AG04450 (cell line): ENCODE results near the gene SLC25A13. TPM values are rescaled to one million over a fixed set of nuclear protein-coding genes. Genes with fewer than 3 reads are reported as not detected.
A peak's percentile ranks its signal among the peaks of the same experiment; 100 is the strongest.

Experiments
- CTCF ChIA-PET: fragments of 300-600, 350-600 bp; formaldehyde crosslinking; extraction: SDS; loops from one replicate; lab custom pipeline; 2022; ENCODE audit warnings: antibody characterized with exemption, inconsistent platforms; lab: Charles Lee
- POLR2A ChIA-PET: fragments of 350-600 bp; formaldehyde crosslinking; extraction: SDS; loops from one replicate; lab custom pipeline; 2021; ENCODE audit warnings: antibody characterized with exemption, inconsistent platforms; lab: Yijun Ruan, JAX
- DNase-seq: peaks from one replicate; pipeline ENCODE4 v3.0.0-alpha.2; 2011; ENCODE audit warnings: low read depth, low spot score
- H3K27ac ChIP-seq: one replicate; pipeline ENCODE4 v1.5.1; 2012; ENCODE audit warnings: low read depth, low read length, control low read depth
- H3K27me3 ChIP-seq: one replicate; pipeline ENCODE4 v1.6.0; 2012; ENCODE audit warnings: low read length; ENCODE audit not compliant: control insufficient read depth, insufficient read depth
- H3K4me3 ChIP-seq: 2 replicates; pipeline ENCODE4 v1.5.1; 2011; ENCODE audit warnings: mild to moderate bottlenecking, low read depth, low read length, control low read depth
- H3K9me3 ChIP-seq: 2 replicates; pipeline ENCODE4 v1.5.1; 2012; ENCODE audit warnings: low read length; ENCODE audit not compliant: control insufficient read depth, insufficient read depth
- polyA plus RNA-seq: library from polyadenylated mRNA; depleted of rRNA; stranded (reverse); fragments of >200 nt; gene quantifications from 2 replicates; pipeline ENCODE4 v1.2.3, GENCODE V29; 2011
- TF ChIP-seq, protein P1 (sequence below): IDR thresholded peaks from 2 replicates; pipeline ENCODE4 v1.5.1; 2011; ENCODE audit warnings: low read depth, low read length, control low read depth, inconsistent platforms

Gene SLC25A13
- polyA plus RNA-seq, 1 experiment: 17.3 TPM

DNA sequence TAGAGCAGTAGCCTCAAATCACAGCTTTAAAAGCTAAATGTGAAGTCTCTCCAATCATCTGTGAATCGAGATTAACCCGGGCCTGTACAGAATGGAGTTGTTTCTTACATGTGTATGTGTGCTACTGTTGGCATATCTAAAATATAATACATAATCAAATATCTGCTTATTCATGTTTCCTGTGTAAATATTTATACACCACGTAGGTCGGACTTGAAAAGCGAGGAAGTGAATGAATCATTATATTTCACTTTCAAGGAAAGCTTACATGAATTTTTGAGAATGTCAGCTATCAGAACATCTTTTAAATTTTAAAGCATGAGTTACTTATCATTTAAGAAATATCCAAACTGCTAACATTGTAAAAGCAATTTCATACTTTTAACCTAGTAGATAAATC is 233.3 kb downstream of the SLC25A13 start:
- TF ChIP-seq, protein P1, sequence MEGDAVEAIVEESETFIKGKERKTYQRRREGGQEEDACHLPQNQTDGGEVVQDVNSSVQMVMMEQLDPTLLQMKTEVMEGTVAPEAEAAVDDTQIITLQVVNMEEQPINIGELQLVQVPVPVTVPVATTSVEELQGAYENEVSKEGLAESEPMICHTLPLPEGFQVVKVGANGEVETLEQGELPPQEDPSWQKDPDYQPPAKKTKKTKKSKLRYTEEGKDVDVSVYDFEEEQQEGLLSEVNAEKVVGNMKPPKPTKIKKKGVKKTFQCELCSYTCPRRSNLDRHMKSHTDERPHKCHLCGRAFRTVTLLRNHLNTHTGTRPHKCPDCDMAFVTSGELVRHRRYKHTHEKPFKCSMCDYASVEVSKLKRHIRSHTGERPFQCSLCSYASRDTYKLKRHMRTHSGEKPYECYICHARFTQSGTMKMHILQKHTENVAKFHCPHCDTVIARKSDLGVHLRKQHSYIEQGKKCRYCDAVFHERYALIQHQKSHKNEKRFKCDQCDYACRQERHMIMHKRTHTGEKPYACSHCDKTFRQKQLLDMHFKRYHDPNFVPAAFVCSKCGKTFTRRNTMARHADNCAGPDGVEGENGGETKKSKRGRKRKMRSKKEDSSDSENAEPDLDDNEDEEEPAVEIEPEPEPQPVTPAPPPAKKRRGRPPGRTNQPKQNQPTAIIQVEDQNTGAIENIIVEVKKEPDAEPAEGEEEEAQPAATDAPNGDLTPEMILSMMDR: no peak
- POLR2A ChIA-PET: no interaction called here
- Histone ChIP-seq H3K9me3 (no peaks in the 10 kb centered on the region), H3K4me3 (no peak overlapping the region), H3K27ac (no peak overlapping the region), H3K27me3 (no peaks in the 10 kb centered on the region)
- DNase-seq: no peak
- CTCF ChIA-PET: interaction anchor here (0.6 to 1.5 kb wide), 3 partner anchors 13 to 939 kb away, joined by 3 to 7 read pairs (median 3); no protein-coding TSS in a partner anchor

- no peak overlapping the region for H3K4me3 ChIP-seq
- TF ChIP-seq, protein P1: no peak
- DNase-seq: no peak
- H3K27ac ChIP-seq: no peak overlapping the region
- no peaks in the 10 kb centered on the region for H3K27me3 ChIP-seq
- ChIA-PET CTCF (interaction anchor here (0.6 to 3.7 kb wide), 3 partner anchors 9 to 1887 kb away, joined by 5 to 16 read pairs (median 12); no protein-coding TSS in a partner anchor), POLR2A (no interaction called here)
- no peaks in the 10 kb centered on the region for H3K9me3 ChIP-seq
These were observed 235.9 kb downstream of the SLC25A13 start for GRCh38 chr7:96085953-96086352.

DNA sequence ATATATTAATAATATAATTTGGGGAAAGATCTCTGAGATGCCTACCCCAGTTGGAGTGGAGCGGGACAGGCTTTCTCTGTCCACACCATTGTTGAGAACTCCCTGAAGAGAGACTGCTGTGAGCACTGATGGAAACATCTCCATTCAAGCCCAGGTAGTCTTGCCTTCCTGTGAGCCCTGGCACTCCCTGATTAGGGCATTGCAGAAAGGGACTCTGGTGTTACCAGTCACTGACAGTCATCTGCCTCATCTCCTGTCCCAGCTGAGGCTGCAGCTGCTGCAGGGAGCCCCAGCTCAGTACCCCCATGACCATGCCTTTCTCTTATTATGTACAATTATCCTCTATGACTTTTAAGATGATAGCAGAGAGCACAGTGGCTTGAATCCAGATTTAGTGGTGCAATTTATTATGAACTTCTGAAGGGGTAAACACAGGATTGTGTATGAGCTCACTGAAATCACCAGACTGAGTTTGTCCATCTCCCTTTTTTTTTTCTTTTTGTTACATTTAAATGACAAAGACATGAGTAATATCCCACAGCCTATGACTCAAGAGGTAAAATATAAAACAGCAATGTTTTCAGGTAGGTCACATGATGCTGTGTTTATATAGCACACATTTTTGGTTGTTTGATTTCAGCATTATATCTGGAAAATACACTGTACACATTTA is 236.9 kb downstream of the SLC25A13 start:
- POLR2A ChIA-PET: no interaction called here
- H3K4me3 ChIP-seq: no peak overlapping the region
- no peaks in the 10 kb centered on the region for H3K27me3 ChIP-seq
- CTCF ChIA-PET: interaction anchor here (0.6 to 3.7 kb wide), 4 partner anchors 8 to 1888 kb away, joined by 3 to 16 read pairs (median 8); no protein-coding TSS in a partner anchor
- H3K9me3 ChIP-seq: no peaks in the 10 kb centered on the region
- TF ChIP-seq, protein P1: no peak
- peak; percentile 18 for DNase-seq
- no peak overlapping the region for H3K27ac ChIP-seq

DNA sequence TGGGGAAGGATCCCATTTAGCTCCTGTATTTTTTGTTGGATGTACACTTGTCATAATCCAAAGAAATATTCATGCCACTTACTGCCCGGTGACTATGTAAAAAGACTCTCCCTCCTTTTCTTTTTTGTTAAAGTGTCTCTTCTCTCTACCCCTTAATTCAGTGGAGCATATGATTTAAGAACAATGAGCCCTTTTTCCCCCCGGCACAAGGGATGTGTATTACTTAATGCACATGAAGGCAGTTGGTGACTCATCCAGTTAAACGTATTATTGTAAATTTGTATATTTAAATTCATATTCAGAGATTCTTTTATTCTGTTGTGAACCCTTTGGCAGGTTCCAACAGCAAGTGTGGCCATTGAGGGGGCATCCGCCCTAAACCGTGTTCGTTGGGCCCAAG is 241.9 kb downstream of the SLC25A13 start:
- POLR2A ChIA-PET: no interaction called here
- no peaks in the 10 kb centered on the region for H3K9me3 ChIP-seq
- H3K27ac ChIP-seq: no peak overlapping the region
- TF ChIP-seq, protein P1: no peak
- CTCF ChIA-PET: no interaction called here
- no peak overlapping the region for H3K4me3 ChIP-seq
- H3K27me3 ChIP-seq: no peaks in the 10 kb centered on the region
- no peak for DNase-seq

DNA sequence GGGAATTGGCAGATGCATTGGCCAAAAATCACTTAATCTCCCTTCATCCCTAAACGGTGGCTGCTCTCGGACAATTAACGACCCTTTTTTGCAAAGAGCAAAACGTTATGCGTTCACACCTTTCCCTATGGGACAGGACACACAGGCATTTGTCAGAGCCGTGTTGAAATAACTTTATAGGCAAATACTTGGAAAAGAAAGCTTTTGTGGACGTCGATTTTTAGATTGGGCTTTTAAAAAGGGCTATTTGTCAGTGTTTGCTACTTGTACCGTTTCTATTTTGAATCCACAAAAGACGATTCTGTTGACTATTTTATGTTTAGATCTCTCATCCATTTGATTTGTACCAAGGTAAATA is 245.6 kb downstream of the SLC25A13 start:
- Histone ChIP-seq H3K9me3 (no peaks in the 10 kb centered on the region), H3K27ac (no peak overlapping the region), H3K27me3 (peaks cover 2% of the 10 kb centered on the region), H3K4me3 (peak overlapping the region; percentile 64)
- POLR2A ChIA-PET: no interaction called here
- DNase-seq: no peak
- TF ChIP-seq, protein P1: no peak
- CTCF ChIA-PET: interaction anchor here (0.6 to 2.0 kb wide), 34 partner anchors 8 to 1041 kb away, joined by 3 to 24 read pairs (median 4); partner anchors contain the start of gene SDHAF3
